Loucy (cell line): ENCODE measurements around the gene PSMG3.

ENCODE experiments used
- CTCF ChIP-seq: fragments of 200-600 bp; sonication (generic); conservative IDR thresholded peaks from 2 replicates; pipeline ENCODE4 v1.5.1; 2014; ENCODE audit warnings: mild to moderate bottlenecking, antibody characterized with exemption, low read length
- EZH2phosphoT487 ChIP-seq: fragments of 200-600 bp; IDR thresholded peaks from 2 replicates; pipeline ENCODE4 v1.6.1; 2018; ENCODE audit warnings: antibody characterized with exemption, mild to moderate bottlenecking, moderate library complexity, borderline replicate concordance

- TF ChIP-seq CTCF = no peak
- no peak for TF ChIP-seq EZH2phosphoT487
These were observed 29.0 kb downstream of the PSMG3 start for GRCh38 chr7:1540776-1541271.
